K562 (cell line): Measurements from ENCODE around the gene SLC39A7. TPM values are rescaled to one million over a fixed set of nuclear protein-coding genes. Genes with fewer than 3 reads are reported as not detected.

Source experiments
- BACH1 ChIP-seq: fragments of 200-800 bp; sonication (Bioruptor generic); IDR thresholded peaks from 2 replicates; pipeline ENCODE4 v1.6.1; 2016; ENCODE audit warnings: missing genetic modification characterization, missing compliant biosample characterization
- CBX2 ChIP-seq: fragments of 200-600 bp; sonication (generic); IDR thresholded peaks from one replicate; pipeline ENCODE4 v1.6.1; 2012; ENCODE audit warnings: mild to moderate bottlenecking, low read length, inconsistent platforms; ENCODE audit not compliant: insufficient read depth, poor library complexity, severe bottlenecking
- GATA2 ChIP-seq: sonication (generic); formaldehyde crosslinking; IDR thresholded peaks from 2 replicates; pipeline ENCODE4 v1.4.0; 2020; ENCODE audit warnings: mild to moderate bottlenecking, missing genetic modification reagents
- HDAC1 ChIP-seq, 2 experiments: fragments of 450-650 bp; IDR thresholded peaks; 2 replicates each; pipeline ENCODE4 v1.6.1; 2016 to 2017; ENCODE audit warnings: inconsistent platforms in 1 of 2, mild to moderate bottlenecking in 1 of 2, moderate library complexity in 1 of 2
- HMG20B ChIP-seq: fragments of 250-450 bp; sonication (Bioruptor Pico); IDR thresholded peaks from 2 replicates; pipeline ENCODE4 v1.5.0; 2021; ENCODE audit warnings: mild to moderate bottlenecking
- NBN ChIP-seq: fragments of 450-650 bp; IDR thresholded peaks from 2 replicates; pipeline ENCODE4 v1.6.1; 2016; ENCODE audit warnings: low read depth, mild to moderate bottlenecking
- PCBP2 ChIP-seq: fragments of 200-400 bp; formaldehyde crosslinking; IDR thresholded peaks from 2 replicates; pipeline ENCODE4 v1.6.1; 2018; ENCODE audit warnings: low read length, low read depth, mild to moderate bottlenecking, moderate library complexity; ENCODE audit not compliant: poor library complexity, severe bottlenecking
- RBM14 ChIP-seq: fragments of 200-400 bp; formaldehyde crosslinking; IDR thresholded peaks from 2 replicates; pipeline ENCODE4 v1.6.1; 2018; ENCODE audit warnings: low read depth, mild to moderate bottlenecking, low read length, moderate library complexity, borderline replicate concordance; ENCODE audit not compliant: insufficient read depth
- STAT5A ChIP-seq: IDR thresholded peaks from 2 replicates; pipeline ENCODE4 v1.6.1; 2012; ENCODE audit warnings: low read length, inconsistent platforms, borderline replicate concordance
- TEAD1 ChIP-seq, 2 experiments: fragments of 450-650 bp in 1 of 2; sonication (generic) in 1 of 2; formaldehyde crosslinking; IDR thresholded peaks; 2 replicates each; pipeline versions ENCODE4 v1.4.0 to v1.8.0; 2020 to 2022; ENCODE audit warnings: mild to moderate bottlenecking in 2 of 2, missing genetic modification reagents in 1 of 2
- ZFP1 ChIP-seq: fragments of 450-650 bp; formaldehyde crosslinking; IDR thresholded peaks from 2 replicates; pipeline ENCODE4 v1.4.0; 2020; ENCODE audit warnings: mild to moderate bottlenecking, mixed read lengths
- ZFPM2 ChIP-seq: fragments of 250-450 bp; sonication (Bioruptor Pico); IDR thresholded peaks from 2 replicates; pipeline ENCODE4 v1.5.1; 2022; ENCODE audit warnings: mild to moderate bottlenecking
- ZNF212 ChIP-seq: fragments of 450-650 bp; formaldehyde crosslinking; IDR thresholded peaks from 2 replicates; pipeline ENCODE4 v1.4.0; 2020; ENCODE audit warnings: mild to moderate bottlenecking
- ZNF239 ChIP-seq: fragments of 250-450 bp; sonication (Bioruptor Pico); IDR thresholded peaks from 2 replicates; pipeline ENCODE4 v1.4.0; 2020; ENCODE audit warnings: mild to moderate bottlenecking
- ZNF408 ChIP-seq: fragments of 250-450 bp; sonication (Bioruptor Pico); IDR thresholded peaks from 2 replicates; pipeline ENCODE4 v1.4.0; 2020; ENCODE audit warnings: low read depth, mild to moderate bottlenecking, moderate library complexity
- ZNF699 ChIP-seq: fragments of 250-450 bp; sonication (Bioruptor Pico); IDR thresholded peaks from 2 replicates; pipeline ENCODE4 v1.8.0; 2021; ENCODE audit warnings: mild to moderate bottlenecking, moderate library complexity; ENCODE audit not compliant: insufficient replicate concordance
- polyA plus RNA-seq, 8 experiments: library from polyadenylated mRNA; depleted of rRNA in 4 of 8; stranded (reverse) in 5 of 8; unstranded in 3 of 8; fragments of >200 nt; fragmentation: Nextera tagmentation in 2 of 8; fragmentation: Illumina TruSeq in 1 of 8; extraction: Ambion mirVana in 2 of 8; extraction: Trizol in 1 of 8; gene quantifications; 2 replicates each; pipeline versions ENCODE4 v1.2.1 to v1.2.3, GENCODE V29; 2011 to 2014; ENCODE audit warnings: inconsistent platforms in 1 of 8, missing spikeins in 1 of 8
- total RNA-seq, 7 experiments: library from RNA; depleted of rRNA in 6 of 7; stranded (reverse); fragments of >200 nt in 6 of 7; fragmentation: Illumina TruSeq in 2 of 7; extraction: Trizol in 2 of 7; gene quantifications; 2 replicates each; pipeline versions ENCODE4 v1.2.1 to v1.2.3, GENCODE V29; 2011 to 2021; ENCODE audit warnings: low replicate concordance in 1 of 7
- TF ChIP-seq, protein P1 (sequence below): fragments of 200-800 bp; sonication (Bioruptor generic); IDR thresholded peaks from 2 replicates; pipeline ENCODE4 v1.6.1; 2017; ENCODE audit warnings: missing genetic modification characterization, missing compliant biosample characterization
- TF ChIP-seq, protein P2 (sequence below): fragments of 250-450 bp; sonication (Bioruptor Pico); IDR thresholded peaks from 2 replicates; pipeline ENCODE4 v1.5.0; 2021; ENCODE audit warnings: mild to moderate bottlenecking, moderate library complexity
- TF ChIP-seq, protein P3 (sequence below): fragments of 450-650 bp; IDR thresholded peaks from 2 replicates; pipeline ENCODE4 v1.6.1; 2016; ENCODE audit warnings: missing biosample characterization, missing genetic modification characterization
- TF ChIP-seq, protein P4 (sequence below), 2 experiments: fragments of 450-650 bp; conservative IDR thresholded peaks; 2 replicates each; pipeline ENCODE4 v1.6.1; 2017; ENCODE audit warnings: mild to moderate bottlenecking in 2 of 2, moderate library complexity in 2 of 2

The SLC39A7 gene
- total and polyA plus RNA-seq, 9 of the 15 experiments (the other 6 are each of a cell fraction or from before 2014, with no cell fraction given) = 21.7 to 169 (median 121) TPM

DNA sequence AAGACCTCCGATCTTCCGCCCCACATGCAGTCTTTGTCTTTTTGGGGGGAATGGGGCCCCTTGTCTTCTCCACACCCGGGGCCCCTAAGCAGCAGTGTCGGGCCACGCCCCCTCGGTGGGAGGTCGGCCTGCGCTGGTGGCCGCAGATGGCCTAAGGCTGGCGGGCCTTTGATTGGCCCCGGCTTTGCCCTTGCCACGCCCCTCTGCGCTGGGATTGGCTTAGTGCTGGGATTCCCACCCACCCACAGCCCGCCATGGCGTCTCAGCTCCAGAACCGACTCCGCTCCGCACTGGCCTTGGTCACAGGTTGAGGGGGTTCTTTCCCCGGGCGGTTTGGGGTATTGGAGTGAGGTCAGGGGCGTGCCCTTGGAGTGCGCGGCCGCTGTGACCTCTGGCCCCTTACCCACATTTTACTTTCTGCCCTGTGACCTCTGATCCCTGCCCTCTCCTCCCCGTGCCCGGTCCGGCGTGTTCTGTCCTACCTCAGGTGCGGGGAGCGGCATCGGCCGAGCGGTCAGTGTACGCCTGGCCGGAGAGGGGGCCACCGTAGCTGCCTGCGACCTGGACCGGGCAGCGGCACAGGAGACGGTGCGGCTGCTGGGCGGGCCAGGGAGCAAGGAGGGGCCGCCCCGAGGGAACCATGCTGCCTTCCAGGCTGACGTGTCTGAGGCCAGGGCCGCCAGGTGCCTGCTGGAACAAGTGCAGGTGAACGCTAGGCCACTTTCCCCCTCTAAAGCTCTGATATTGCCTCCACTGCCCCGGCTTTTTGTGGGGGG is 3.9 kb downstream of the SLC39A7 start, which contains the start of gene HSD17B8 (continued):
- no peak for TF ChIP-seq NBN
- TF ChIP-seq CBX2 = no peak
- TF ChIP-seq HMG20B (CRISPR knock-in tag) = peak; percentile 86
- TF ChIP-seq, protein P1, sequence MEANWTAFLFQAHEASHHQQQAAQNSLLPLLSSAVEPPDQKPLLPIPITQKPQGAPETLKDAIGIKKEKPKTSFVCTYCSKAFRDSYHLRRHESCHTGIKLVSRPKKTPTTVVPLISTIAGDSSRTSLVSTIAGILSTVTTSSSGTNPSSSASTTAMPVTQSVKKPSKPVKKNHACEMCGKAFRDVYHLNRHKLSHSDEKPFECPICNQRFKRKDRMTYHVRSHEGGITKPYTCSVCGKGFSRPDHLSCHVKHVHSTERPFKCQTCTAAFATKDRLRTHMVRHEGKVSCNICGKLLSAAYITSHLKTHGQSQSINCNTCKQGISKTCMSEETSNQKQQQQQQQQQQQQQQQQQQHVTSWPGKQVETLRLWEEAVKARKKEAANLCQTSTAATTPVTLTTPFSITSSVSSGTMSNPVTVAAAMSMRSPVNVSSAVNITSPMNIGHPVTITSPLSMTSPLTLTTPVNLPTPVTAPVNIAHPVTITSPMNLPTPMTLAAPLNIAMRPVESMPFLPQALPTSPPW = peak; percentile 34; the same call in 1 of the 2 replicates
- no peak for TF ChIP-seq ZNF408 (CRISPR knock-in tag)
- 0 out of 2 replicates have a peak, but pooled peaks have one; percentile 56 for TF ChIP-seq RBM14
- TF ChIP-seq TEAD1 (CRISPR knock-in tag; IDR thresholded peaks at IDR 0.05) = no peak; a peak in 1 of 4 replicates
- no peak for TF ChIP-seq ZNF212 (CRISPR knock-in tag)
- TF ChIP-seq GATA2 (CRISPR knock-in tag) = no peak
- no peak for TF ChIP-seq ZFP1 (CRISPR knock-in tag)
- TF ChIP-seq, protein P2, sequence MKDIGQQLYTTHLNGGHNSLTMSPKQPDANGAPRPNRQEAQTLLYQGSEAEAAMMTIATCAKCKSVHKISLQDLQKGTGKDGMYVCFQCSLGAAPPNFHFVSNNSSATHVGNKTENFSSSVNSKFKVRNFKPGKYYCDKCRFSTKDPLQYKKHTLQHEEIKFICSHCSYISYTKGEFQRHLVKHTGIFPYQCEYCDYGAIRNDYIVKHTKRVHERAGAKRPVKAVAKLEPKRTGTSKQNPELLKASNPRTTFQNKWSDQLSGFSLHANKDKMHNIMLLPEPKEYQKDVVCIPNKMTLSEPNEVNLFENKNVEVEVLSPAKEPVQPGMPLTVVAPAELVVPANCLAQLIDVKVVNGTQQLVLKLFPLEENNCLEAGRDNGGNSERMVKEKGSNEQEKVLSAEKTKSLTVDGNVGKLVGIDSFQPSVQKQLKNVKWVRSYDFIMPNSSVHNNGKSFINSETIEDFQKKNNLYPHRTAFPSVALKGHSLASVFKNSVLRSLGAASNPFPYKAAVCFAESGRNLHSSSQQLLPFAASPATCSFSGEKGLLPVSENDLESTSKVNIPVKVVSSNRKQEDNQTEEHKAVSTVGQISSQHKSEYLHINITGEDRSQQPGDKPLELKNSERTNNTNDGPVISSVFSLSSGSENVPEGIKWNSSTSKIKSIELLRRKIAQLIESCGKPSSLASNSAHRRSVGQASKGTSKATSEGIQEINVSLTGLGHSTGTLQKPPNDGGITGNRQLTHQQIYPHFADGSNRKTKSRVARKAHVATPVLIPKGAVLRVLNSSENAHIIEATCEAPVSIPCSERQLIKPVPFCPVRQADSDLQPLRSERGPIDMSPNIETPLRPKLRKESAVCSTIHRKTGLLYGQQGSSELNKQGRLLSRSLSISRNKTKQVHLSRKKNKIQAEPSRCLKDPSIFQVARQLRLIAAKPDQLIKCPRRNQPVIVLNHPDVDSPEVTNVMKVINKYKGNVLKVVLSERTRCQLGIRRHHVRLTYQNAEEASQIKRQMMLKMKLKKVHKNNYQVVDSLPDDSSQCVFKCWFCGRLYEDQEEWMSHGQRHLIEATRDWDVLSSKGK (CRISPR knock-in tag) = no peak
- no peak for TF ChIP-seq STAT5A
- TF ChIP-seq, protein P3, sequence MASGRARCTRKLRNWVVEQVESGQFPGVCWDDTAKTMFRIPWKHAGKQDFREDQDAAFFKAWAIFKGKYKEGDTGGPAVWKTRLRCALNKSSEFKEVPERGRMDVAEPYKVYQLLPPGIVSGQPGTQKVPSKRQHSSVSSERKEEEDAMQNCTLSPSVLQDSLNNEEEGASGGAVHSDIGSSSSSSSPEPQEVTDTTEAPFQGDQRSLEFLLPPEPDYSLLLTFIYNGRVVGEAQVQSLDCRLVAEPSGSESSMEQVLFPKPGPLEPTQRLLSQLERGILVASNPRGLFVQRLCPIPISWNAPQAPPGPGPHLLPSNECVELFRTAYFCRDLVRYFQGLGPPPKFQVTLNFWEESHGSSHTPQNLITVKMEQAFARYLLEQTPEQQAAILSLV = no peak
- TF ChIP-seq HDAC1 (IDR thresholded peaks at IDR 0.05) = peak in 1 of 2 experiments; percentile 33; a peak in 1 of 4 replicates
- 0 out of 2 replicates have a peak, but pooled peaks have one; percentile 43 for TF ChIP-seq ZFPM2 (CRISPR knock-in tag)
- TF ChIP-seq, protein P4, sequence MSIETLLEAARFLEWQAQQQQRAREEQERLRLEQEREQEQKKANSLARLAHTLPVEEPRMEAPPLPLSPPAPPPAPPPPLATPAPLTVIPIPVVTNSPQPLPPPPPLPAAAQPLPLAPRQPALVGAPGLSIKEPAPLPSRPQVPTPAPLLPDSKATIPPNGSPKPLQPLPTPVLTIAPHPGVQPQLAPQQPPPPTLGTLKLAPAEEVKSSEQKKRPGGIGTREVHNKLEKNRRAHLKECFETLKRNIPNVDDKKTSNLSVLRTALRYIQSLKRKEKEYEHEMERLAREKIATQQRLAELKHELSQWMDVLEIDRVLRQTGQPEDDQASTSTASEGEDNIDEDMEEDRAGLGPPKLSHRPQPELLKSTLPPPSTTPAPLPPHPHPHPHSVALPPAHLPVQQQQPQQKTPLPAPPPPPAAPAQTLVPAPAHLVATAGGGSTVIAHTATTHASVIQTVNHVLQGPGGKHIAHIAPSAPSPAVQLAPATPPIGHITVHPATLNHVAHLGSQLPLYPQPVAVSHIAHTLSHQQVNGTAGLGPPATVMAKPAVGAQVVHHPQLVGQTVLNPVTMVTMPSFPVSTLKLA (conservative IDR thresholded peaks at IDR 0.05) = peak in 1 of 2 experiments; percentile 22
- no peak for TF ChIP-seq ZNF239 (CRISPR knock-in tag)
- TF ChIP-seq ZNF699 = no peak
- no peak for TF ChIP-seq PCBP2
- TF ChIP-seq BACH1 (tag) = no peak
